Measurements from ENCODE around the gene POLR3H.

The POLR3H gene

GRCh38 chr22:41541484-41541883 lies 2.8 kb downstream of the POLR3H start:
- TF ChIP-seq, protein P1, sequence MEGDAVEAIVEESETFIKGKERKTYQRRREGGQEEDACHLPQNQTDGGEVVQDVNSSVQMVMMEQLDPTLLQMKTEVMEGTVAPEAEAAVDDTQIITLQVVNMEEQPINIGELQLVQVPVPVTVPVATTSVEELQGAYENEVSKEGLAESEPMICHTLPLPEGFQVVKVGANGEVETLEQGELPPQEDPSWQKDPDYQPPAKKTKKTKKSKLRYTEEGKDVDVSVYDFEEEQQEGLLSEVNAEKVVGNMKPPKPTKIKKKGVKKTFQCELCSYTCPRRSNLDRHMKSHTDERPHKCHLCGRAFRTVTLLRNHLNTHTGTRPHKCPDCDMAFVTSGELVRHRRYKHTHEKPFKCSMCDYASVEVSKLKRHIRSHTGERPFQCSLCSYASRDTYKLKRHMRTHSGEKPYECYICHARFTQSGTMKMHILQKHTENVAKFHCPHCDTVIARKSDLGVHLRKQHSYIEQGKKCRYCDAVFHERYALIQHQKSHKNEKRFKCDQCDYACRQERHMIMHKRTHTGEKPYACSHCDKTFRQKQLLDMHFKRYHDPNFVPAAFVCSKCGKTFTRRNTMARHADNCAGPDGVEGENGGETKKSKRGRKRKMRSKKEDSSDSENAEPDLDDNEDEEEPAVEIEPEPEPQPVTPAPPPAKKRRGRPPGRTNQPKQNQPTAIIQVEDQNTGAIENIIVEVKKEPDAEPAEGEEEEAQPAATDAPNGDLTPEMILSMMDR (IDR thresholded peaks at IDR 0.05; ENCODE audit: extremely low read depth, missing control alignments) = no peak
- no peak for DNase-seq (ENCODE audit: low spot score)

GRCh38 chr22:41540365-41540764 lies 3.9 kb downstream of the POLR3H start:
- TF ChIP-seq, protein P1 (IDR thresholded peaks at IDR 0.05; ENCODE audit: extremely low read depth, missing control alignments) = no peak
- DNase-seq (ENCODE audit: low spot score) = no peak

DNA sequence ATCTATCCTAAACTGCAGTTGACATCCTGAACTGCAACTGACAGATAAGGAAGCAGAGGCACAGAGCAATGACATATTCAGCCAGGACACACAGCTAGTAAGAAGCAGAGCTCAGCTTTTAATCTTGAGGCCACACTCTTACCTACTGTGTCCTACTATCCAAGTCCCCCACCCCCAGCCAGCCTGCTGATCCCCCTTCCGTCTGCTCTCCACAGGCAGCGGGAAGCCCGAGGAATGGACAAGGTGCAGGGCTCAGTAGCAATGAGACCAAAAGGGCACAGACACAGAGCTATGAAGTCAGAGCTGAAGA lies 4.3 kb downstream of the POLR3H start:
- TF ChIP-seq, protein P1 (IDR thresholded peaks at IDR 0.05; ENCODE audit: extremely low read depth, missing control alignments) = no peak
- no peak for DNase-seq (ENCODE audit: low spot score)

GRCh38 chr22:41539146-41540005 lies 4.9 kb downstream of the POLR3H start:
- DNase-seq (ENCODE audit: low spot score) = no peak
- TF ChIP-seq, protein P1 (IDR thresholded peaks at IDR 0.05; ENCODE audit: extremely low read depth, missing control alignments) = no peak

DNA sequence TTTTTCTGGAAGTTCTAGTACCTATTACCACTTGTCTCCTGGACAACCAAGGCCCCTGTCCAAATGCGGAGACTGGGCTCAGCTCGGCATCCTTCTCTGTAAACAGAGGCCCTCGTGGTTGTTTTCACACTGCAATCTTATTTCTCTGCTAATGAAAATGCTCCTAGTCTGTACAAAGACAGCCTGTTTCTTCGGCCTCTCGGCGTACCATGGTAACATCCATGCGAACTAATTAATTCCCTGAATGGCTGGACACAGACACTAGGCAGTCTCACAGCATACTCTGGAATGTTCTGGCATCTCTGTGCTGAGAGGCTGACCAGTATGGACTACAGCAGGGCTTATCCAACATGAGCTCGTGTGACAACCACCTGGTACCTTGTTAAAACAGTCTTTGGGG lies 5.7 kb downstream of the POLR3H start:
- TF ChIP-seq, protein P1 (IDR thresholded peaks at IDR 0.05; ENCODE audit: extremely low read depth, missing control alignments) = no peak

DNA sequence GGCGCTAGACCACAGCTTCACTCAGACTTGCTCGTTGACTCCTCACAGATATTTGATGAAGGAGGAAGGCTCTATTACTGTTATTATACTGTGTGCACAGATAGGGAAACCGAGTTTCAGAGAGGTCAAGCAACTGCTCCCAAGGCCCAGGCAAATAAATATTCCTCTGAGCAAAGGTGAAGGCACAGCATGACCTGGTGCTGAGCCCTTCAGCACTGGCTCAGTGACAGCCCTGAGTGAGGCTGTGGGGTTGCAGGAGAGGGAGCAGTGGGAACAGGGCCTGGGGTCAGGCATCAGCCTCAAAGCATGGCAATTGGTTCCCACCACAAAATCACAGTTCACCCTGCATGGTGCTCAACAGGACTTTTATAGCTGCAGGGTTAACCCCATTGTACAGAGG lies 7.1 kb downstream of the POLR3H start:
- no peak for DNase-seq (ENCODE audit: low spot score)
- TF ChIP-seq, protein P1 (IDR thresholded peaks at IDR 0.05; ENCODE audit: extremely low read depth, missing control alignments) = no peak

More for the DNA sequence above, 5.7 kb downstream of the POLR3H start:
- DNase-seq (ENCODE audit: low spot score) = no peak

DNA sequence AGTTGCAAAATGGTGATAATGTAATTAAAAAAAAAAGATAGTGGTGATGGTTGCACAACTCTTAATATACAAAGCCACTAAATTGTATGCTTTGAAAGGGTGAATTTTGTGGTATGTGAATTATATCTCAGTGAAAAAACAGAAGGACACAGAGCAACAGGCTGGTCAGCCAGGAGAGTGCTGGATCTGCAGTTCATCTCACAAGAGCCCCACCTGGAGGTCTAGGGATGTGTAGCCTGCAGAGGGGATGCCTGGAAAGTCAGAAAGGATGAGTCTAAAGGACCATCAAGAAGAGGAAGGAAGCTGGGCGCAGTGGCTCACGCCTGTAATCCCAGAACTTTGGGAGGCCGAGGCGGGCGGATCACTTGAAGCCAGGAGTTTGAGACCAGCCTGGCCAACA lies 9.0 kb downstream of the POLR3H start:
- TF ChIP-seq, protein P1 (IDR thresholded peaks at IDR 0.05; ENCODE audit: extremely low read depth, missing control alignments) = no peak
- DNase-seq (ENCODE audit: low spot score) = no peak

All from GM20000 (cell line).